Osteoblast (primary cell): Measurements from ENCODE around the gene DACH1. TPM values are rescaled to one million over a fixed set of nuclear protein-coding genes. Genes with fewer than 3 reads are reported as not detected.

Experiments used
- DNase-seq: peaks from one replicate; pipeline ENCODE4 v3.0.0; 2011; ENCODE audit warnings: low spot score, mixed read lengths; ENCODE audit not compliant: insufficient read length; ENCODE audit errors: missing footprints
- H2AFZ ChIP-seq: 2 replicates; pipeline ENCODE4 v1.6.0; 2011; ENCODE audit warnings: mild to moderate bottlenecking, low read length
- H3K27ac ChIP-seq: 2 replicates; pipeline ENCODE4 v1.5.1; 2011; ENCODE audit warnings: mild to moderate bottlenecking, low read depth, low read length, moderate library complexity
- H3K27me3 ChIP-seq: 2 replicates; pipeline ENCODE4 v1.6.0; 2012; ENCODE audit warnings: mild to moderate bottlenecking, control low read depth, inconsistent platforms, low read length, moderate library complexity; ENCODE audit not compliant: insufficient read depth
- H3K36me3 ChIP-seq: 2 replicates; pipeline ENCODE4 v1.5.1; 2011; ENCODE audit warnings: mild to moderate bottlenecking, low read length, control low read depth, moderate library complexity; ENCODE audit not compliant: insufficient read depth
- H3K4me1 ChIP-seq: 2 replicates; pipeline ENCODE4 v1.5.1; 2011; ENCODE audit warnings: mild to moderate bottlenecking, low read length, control low read depth, moderate library complexity; ENCODE audit not compliant: insufficient read depth
- H3K4me2 ChIP-seq: 2 replicates; pipeline ENCODE4 v1.6.0; 2011; ENCODE audit warnings: mild to moderate bottlenecking, low read length; ENCODE audit not compliant: insufficient read depth
- H3K4me3 ChIP-seq: fragments of 200-600 bp; sonication (generic); 3 replicates; pipeline ENCODE4 v1.5.1; 2012; ENCODE audit warnings: mild to moderate bottlenecking, low read length, inconsistent platforms; ENCODE audit not compliant: insufficient read depth
- H3K79me2 ChIP-seq: 2 replicates; pipeline ENCODE4 v1.6.0; 2012; ENCODE audit warnings: mild to moderate bottlenecking, low read length, control low read depth, inconsistent platforms; ENCODE audit not compliant: insufficient read depth
- H3K9me3 ChIP-seq: 2 replicates; pipeline ENCODE4 v1.5.1; 2011; ENCODE audit warnings: low read depth, low read length, control low read depth
- H4K20me1 ChIP-seq: 2 replicates; pipeline ENCODE4 v1.6.0; 2012; ENCODE audit warnings: mild to moderate bottlenecking, low read length, control low read depth; ENCODE audit not compliant: insufficient read depth
- total RNA-seq: library from RNA; depleted of rRNA; stranded (reverse); fragments of >200 nt; gene quantifications from 2 replicates; pipeline ENCODE4 v1.2.3, GENCODE V29; 2012
- TF ChIP-seq, protein P1 (sequence below): IDR thresholded peaks from 2 replicates; pipeline ENCODE4 v1.5.1; 2011; ENCODE audit warnings: mild to moderate bottlenecking, low read depth, low read length, moderate library complexity; ENCODE audit errors: extremely low read depth

The DACH1 gene
- total RNA-seq, 1 donor, result not detected

DNA sequence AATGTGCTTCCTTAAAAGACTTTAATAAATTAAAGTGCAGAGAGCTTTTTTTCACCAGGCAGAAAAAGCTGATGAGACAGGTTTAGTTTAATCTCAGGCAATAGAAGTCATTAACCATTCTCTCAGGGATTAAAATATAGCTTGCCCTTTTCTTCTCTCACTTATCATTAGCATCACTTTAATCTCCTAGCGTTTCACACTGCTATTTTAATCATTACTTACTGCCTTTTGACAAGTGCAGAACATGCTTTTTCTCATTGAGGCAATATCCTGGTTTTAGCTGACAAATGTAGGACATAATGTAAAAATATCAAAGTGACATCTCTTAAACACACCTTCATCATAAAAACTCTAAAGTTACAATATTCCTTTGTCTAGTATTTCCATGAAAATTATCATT lies 94.6 kb downstream of the DACH1 start:
- no peak for DNase-seq
- no peaks in the 10 kb centered on the region for H3K27me3 ChIP-seq
- no peak overlapping the region for H3K4me3 ChIP-seq
- no peaks in the 10 kb centered on the region for H4K20me1 ChIP-seq
- no peak overlapping the region for H3K4me2 ChIP-seq
- TF ChIP-seq, protein P1, sequence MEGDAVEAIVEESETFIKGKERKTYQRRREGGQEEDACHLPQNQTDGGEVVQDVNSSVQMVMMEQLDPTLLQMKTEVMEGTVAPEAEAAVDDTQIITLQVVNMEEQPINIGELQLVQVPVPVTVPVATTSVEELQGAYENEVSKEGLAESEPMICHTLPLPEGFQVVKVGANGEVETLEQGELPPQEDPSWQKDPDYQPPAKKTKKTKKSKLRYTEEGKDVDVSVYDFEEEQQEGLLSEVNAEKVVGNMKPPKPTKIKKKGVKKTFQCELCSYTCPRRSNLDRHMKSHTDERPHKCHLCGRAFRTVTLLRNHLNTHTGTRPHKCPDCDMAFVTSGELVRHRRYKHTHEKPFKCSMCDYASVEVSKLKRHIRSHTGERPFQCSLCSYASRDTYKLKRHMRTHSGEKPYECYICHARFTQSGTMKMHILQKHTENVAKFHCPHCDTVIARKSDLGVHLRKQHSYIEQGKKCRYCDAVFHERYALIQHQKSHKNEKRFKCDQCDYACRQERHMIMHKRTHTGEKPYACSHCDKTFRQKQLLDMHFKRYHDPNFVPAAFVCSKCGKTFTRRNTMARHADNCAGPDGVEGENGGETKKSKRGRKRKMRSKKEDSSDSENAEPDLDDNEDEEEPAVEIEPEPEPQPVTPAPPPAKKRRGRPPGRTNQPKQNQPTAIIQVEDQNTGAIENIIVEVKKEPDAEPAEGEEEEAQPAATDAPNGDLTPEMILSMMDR, result no peak
- no peak overlapping the region for H3K27ac ChIP-seq
- H3K79me2 ChIP-seq, result no peaks in the 10 kb centered on the region
- no peaks in the 10 kb centered on the region for H3K4me1 ChIP-seq
- H3K36me3 ChIP-seq, result no peaks in the 10 kb centered on the region
- H3K9me3 ChIP-seq, result no peaks in the 10 kb centered on the region
- no peak overlapping the region for H2AFZ ChIP-seq

DNA sequence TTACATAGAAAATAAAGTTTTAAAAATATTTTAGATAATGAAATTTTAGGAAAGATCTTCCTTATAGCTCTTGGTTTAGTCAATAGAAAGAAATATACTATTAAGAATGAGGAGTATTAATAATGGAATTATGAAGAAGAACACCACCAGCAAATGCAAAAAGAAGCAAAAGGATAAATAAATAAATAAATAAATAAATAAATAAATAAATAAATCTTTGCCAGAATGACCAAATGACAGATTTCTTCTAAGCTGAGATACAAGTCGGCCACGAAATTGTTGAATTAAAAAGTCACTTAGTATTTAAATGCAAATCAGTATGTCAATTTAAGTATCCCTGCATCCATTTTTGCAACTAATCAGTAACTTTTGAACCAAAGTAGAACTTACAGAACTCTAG lies 95.9 kb downstream of the DACH1 start:
- TF ChIP-seq, protein P1, result no peak

DNA sequence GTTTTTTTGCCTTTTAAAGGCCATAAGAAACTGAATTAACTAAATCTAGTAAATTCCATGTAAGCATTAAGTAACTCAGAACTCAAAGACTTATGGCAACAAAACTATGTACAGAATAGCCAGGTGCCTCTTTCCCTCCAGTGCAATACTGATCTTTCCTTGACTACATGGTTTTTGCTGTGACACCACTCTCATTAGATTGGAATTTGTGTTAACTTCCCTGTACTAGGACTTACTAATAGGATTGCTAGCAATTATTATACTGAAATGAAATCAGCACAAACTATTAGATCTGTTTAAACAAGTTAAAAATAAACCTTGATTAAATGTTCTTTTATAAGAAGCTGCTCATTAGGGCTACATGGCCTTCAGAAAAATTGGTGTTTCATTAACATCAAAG lies 96.3 kb downstream of the DACH1 start:
- Histone ChIP-seq H3K27ac (no peak overlapping the region), H3K4me2 (no peak overlapping the region), H3K9me3 (no peaks in the 10 kb centered on the region), H3K4me1 (no peaks in the 10 kb centered on the region), H2AFZ (no peak overlapping the region), H3K4me3 (no peak overlapping the region), H3K79me2 (no peaks in the 10 kb centered on the region), H4K20me1 (no peaks in the 10 kb centered on the region), H3K36me3 (no peaks in the 10 kb centered on the region), H3K27me3 (no peaks in the 10 kb centered on the region)
- DNase-seq, result no peak
- TF ChIP-seq, protein P1, result no peak

More for the DNA sequence above, 95.9 kb downstream of the DACH1 start:
- H3K27ac ChIP-seq, result no peak overlapping the region
- H3K79me2 ChIP-seq, result no peaks in the 10 kb centered on the region
- no peaks in the 10 kb centered on the region for H3K4me1 ChIP-seq
- H2AFZ ChIP-seq, result no peak overlapping the region
- no peaks in the 10 kb centered on the region for H3K27me3 ChIP-seq
- H3K36me3 ChIP-seq, result no peaks in the 10 kb centered on the region
- no peaks in the 10 kb centered on the region for H3K9me3 ChIP-seq
- no peak overlapping the region for H3K4me3 ChIP-seq
- no peak for DNase-seq
- no peaks in the 10 kb centered on the region for H4K20me1 ChIP-seq
- H3K4me2 ChIP-seq, result no peak overlapping the region

DNA sequence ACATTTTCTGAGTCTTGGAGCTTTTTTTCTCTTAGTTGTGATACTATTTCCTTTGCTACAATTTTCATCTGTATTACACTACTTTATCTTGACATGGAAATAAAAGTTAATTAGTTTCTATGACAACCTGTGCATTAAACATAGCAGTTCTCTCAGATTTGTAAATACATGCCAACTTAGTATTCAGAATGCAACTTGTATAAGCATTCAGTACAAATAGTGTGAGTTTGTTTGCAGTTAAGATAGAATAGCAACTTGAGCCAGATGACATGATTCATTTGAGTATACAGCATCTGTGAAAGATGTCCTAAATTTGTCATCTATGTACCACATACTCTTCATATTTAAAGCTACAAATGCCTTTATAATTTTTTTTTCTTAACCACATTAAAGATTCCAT lies 98.1 kb downstream of the DACH1 start:
- Histone ChIP-seq H3K36me3 (no peaks in the 10 kb centered on the region), H3K9me3 (no peaks in the 10 kb centered on the region), H3K27ac (no peak overlapping the region), H3K27me3 (no peaks in the 10 kb centered on the region), H3K4me1 (no peaks in the 10 kb centered on the region), H3K4me3 (no peak overlapping the region), H4K20me1 (no peaks in the 10 kb centered on the region), H2AFZ (no peak overlapping the region), H3K4me2 (no peak overlapping the region), H3K79me2 (no peaks in the 10 kb centered on the region)
- DNase-seq, result no peak
- TF ChIP-seq, protein P1, result no peak
